Stimulated activated CD4-positive, alpha-beta T cell treated with anti-CD3 and anti-CD28 coated beads, Interleukin-15, amount 100 ng/mL, for 1 hour (primary cell): ENCODE data around the gene VPS39.
"Not testable (repeated sequence)": the region's sequence is repeated elsewhere in the genome, so short reads cannot be mapped to it uniquely, and the experiment has no call there.

Experiments used
- DNase-seq, 2 donors: peaks; one replicate each; pipeline ENCODE4 v3.0.0-alpha.2; 2020; ENCODE audit warnings: low read depth in 1 of 2, low spot score in 1 of 2

The VPS39 gene, protein sequence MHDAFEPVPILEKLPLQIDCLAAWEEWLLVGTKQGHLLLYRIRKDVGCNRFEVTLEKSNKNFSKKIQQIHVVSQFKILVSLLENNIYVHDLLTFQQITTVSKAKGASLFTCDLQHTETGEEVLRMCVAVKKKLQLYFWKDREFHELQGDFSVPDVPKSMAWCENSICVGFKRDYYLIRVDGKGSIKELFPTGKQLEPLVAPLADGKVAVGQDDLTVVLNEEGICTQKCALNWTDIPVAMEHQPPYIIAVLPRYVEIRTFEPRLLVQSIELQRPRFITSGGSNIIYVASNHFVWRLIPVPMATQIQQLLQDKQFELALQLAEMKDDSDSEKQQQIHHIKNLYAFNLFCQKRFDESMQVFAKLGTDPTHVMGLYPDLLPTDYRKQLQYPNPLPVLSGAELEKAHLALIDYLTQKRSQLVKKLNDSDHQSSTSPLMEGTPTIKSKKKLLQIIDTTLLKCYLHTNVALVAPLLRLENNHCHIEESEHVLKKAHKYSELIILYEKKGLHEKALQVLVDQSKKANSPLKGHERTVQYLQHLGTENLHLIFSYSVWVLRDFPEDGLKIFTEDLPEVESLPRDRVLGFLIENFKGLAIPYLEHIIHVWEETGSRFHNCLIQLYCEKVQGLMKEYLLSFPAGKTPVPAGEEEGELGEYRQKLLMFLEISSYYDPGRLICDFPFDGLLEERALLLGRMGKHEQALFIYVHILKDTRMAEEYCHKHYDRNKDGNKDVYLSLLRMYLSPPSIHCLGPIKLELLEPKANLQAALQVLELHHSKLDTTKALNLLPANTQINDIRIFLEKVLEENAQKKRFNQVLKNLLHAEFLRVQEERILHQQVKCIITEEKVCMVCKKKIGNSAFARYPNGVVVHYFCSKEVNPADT

DNA sequence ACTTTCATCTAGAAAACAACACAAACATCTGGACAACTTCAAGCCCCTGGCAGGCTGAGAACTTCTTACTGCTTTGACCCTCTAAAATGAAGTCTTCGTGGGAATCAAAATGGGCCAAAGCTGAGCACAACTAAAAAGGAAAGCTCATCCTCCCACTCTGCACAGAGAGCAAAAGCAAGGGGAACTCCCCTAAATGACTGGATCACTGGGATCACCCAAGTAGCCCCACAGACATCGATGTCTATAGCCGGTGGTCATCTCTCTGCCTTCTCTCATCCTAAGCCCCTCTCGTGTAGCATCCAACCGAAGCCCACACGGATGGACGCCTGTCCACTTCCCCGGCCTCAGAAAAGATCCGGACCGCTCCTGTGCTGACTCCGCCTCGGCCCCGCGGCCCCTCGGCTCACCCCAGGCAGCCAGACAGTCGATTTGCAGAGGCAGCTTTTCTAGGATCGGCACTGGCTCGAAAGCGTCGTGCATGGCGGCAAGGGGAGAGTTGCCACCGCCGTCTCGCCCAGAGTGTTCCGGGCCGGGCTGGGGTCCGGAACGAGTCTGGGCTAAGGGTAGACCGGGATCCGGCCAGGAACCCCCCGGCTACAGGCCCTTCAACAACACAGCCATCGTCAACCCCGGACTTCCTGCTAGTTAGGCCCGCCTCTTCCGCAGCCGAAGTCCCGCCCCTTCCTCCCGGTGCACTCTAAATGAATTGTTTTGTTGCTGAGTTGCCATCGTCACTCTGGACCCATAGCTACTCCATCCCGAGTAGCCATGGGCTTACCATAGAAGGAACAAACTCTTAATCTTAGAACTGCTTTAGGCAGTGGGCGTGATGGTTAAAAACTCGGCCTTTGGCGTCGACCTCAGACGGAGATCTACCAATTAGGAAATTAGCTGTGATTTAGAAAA lies at the start of gene VPS39:
VPS39 (minus strand) TSS at position 631 of the 906 bp plus-strand sequence; CDS start at position 480, 151 bp downstream.
- peak; percentile 64 to 71 for DNase-seq

DNA sequence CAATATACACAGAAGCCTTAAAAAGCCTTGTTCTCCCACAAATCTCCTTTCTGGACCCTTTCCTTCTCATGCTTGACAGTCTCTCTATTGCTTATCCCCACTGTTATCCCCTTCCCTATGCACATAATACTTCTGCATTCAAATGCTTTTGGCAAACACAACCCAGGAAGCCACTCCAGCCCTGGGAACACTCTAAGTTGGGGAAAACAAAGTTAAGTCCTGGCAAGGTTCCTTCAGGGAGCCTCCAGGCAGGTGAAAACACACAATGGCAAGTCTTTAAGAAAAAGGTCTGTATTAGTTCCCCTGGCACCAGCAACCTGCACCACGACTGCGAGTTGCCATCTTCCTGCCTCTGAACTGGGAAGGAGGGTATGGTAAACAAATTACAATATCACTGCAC lies 45.2 kb upstream of the VPS39 start:
- no peak for DNase-seq

DNA sequence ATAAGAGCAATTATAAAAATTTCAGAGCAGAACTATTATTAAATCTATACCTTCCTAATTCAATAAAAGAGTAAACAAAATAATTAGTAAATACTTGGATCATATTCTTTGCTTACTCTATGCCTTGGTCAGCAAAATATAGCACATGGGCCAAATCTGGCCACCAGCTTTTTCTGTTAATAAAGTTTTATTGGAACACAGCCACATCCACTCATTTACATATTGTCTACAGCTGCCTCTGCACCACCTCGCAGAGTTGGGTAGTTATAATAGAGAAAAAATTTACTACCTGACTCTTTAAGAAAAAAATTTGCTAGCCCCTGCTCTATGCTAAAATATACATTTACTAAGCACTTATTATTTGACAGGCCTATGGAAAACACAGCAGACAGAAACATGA lies 32.7 kb upstream of the VPS39 start:
- DNase-seq = no peak

DNA sequence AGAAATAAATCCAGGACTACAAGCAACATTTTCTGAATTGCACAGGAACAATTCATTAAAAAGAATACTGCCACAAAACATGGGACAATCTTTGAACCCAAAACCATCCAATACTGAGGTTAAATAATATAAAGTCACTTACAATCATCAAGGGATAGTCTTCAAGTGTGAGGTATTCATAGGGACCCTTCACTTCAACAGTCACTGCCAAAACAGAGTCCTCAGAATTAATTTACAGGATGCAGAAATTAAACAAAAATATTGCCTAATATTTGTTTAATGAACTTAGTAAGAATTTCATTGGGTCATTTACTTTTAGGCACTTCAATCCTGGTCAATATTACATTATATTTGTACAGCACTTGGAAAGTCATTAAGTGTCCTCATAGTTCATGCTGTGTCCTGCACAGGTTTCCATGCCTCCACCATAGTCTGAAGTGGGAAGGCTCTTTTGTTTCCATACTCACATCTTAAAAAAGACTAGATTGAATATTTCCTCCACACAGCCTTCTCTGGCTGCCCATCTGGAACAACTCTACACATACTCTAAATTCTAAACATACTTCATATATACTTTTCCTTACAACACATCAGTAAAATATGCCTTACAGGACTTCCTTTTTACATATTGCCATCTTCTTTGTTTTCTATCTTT lies 31.6 kb upstream of the VPS39 start:
- no peak for DNase-seq

DNA sequence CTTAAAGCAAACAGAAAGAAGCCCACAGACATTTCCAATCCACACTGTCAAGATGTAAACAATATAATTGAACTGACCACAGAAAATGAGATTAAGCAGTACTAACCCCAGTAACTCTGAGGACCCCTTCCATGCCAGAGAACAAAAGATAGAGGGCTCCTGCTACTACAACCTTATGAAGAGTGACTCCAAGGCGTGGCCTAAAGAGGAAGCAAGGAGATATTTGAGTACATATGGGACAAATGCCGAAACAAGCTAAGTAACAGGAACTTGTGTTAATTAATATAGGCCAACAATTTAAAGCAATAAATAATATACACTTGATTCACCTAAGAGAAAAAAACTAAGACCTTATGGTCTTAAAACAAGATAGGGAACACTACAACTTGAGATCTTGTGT lies 25.0 kb upstream of the VPS39 start:
- no peak for DNase-seq

DNA sequence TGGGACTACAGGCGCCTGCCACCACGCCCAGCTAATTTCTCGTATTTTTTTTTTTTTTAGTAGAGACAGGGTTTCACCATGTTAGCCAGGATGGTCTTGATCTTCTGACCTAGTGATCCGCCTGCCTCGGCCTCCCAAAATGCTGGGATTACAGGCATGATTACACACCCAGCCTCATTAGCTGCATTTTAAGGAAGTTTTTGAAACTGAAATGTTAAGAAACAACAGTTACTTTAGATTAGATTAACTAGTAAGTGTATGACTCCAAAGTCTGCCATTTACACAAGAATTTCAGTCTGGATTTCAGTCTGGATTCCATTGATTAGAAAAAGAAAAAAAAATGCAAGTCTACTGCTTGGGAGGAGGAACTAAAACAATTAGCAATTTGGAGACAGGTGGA lies 24.5 kb upstream of the VPS39 start:
- DNase-seq = no peak

DNA sequence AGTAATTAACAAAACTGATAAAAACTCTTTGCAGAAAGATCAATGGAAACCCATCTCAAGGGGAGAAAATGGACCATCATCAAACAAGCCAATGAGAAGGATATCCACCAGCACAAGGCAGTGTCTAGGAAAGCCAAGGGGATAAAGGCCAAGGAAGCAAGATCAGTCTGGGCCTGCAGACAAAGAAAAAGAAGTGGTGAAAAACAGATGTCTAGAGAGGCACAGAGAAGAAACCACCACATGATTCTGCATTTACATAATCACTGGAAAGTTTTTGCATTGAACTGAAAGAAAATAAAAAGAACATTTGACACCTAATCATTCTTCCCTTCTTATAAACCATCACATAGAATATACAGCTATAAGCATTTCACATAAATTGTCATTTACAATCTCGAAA lies 23.0 kb upstream of the VPS39 start:
- DNase-seq = no peak

DNA sequence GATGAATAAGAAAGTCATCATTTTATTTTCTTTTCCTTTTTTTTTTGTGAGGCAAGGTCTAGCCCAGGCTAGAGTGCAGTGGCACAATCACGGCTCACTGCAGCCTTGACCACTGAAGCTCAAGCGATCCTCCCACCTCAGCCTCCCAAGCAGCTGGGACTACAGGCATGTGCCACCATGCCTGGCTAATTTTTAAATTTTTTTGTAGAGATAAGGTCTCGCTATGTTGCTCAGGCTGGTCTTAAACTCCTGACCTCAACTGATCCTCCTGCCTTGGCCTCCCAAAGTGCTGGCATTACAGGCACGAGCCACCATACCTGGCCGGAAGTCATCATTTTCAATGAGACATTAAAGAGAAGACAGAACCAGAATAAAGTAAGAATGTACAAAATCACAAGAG lies 20.9 kb upstream of the VPS39 start:
- not testable (repeated sequence) for DNase-seq

DNA sequence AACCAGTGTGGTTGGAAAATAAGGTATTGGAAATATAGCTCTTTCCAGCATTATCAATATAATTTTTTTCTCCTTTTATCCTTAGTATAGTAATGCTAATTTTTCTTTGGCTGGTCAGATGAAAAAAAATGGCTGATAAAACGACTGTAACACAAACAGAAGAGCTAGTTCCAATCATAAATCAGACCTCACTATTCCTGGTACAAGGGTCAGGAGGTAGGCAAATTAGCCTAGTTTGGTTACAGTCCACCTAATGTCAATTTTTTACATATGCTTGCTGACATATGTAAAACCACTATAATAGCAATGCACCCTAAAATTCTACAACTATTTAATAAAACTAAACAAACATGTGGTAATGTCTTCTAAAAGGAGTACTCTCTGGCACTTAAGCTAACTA lies 19.9 kb upstream of the VPS39 start:
- DNase-seq = no peak

DNA sequence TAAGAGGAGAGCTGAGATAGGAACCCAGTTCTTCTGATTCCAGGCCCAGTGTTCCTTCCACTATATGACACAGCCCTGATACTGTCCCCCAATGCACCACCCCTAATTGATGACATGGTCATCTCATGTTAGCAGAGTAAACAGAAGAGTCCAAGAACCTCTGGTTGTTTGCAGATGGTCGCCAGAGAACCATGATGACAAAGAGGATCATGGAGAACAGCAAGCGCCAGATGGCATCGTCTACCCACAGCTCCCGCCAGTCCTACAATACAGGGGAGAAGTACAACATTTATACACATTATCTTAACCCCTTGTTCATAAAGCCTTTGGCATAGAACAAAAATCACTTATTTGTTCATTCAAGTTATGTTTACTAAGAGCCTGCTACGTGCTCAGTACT lies 18.5 kb upstream of the VPS39 start:
- DNase-seq = no peak

DNA sequence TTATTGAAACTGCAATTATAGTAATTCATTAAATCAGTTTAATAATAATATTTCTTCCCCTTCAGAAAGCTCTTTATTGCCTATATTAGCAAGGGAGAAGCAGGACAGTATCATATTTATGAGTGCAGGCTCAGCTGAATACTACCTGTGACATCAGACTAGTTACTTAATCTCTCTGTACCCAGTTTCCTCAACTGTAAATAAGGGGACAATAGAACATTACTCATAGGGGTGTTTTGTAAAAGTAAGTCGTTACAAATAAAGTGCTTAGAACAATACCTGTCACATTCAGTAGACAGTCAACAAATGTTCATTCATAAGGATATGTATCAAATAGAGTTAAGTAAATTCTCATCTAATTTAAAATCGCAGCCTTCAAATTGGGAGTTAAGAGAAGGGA lies 12.1 kb upstream of the VPS39 start:
- no peak for DNase-seq

DNA sequence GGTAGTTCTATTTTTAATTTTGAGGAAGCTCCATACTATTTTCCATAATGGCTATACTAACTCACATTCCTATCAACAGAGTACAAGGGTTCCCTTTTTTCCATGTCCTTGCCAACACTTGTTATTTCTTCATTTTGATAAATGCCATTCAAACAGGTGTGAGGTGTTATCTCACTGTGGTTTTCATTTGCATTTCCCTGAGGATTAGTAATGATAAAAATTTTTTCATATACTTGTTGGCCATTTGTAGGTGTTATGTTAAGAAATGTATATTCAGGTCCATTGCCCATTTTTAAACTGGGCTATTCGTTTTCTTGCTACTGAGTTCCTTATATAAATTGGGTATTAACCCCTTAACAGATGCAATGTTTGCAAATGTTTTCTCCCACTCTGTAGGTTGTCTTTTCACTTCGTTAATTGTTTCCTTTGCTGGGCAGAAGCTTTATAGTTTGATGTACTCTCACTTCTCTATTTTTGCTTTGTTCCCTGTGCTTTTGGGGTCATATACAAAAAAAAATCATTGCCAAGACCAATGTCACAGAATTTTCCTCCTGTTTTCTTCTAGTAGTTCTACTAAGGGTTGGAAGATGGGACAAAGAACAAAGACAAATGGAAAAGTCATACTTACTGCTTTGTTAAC lies 11.0 kb upstream of the VPS39 start:
- no peak for DNase-seq

DNA sequence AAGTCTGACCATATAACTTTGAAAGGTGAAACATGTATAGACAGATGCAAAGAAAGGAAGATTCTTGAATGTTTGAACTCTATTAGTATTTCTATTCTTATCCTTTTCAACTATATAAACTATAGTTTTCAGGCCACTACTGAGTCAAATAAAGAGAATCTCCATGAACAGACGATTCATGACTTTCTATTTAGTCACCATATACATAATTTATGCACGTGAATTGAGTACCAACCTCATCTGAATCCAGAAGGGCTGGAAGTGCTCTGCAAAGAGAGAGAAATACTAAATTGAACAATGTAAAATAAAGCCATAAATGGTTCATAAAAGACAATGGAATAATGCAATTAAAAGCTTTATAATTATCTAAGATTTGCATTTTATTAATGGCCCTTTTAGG lies 9.5 kb upstream of the VPS39 start:
- DNase-seq = no peak

DNA sequence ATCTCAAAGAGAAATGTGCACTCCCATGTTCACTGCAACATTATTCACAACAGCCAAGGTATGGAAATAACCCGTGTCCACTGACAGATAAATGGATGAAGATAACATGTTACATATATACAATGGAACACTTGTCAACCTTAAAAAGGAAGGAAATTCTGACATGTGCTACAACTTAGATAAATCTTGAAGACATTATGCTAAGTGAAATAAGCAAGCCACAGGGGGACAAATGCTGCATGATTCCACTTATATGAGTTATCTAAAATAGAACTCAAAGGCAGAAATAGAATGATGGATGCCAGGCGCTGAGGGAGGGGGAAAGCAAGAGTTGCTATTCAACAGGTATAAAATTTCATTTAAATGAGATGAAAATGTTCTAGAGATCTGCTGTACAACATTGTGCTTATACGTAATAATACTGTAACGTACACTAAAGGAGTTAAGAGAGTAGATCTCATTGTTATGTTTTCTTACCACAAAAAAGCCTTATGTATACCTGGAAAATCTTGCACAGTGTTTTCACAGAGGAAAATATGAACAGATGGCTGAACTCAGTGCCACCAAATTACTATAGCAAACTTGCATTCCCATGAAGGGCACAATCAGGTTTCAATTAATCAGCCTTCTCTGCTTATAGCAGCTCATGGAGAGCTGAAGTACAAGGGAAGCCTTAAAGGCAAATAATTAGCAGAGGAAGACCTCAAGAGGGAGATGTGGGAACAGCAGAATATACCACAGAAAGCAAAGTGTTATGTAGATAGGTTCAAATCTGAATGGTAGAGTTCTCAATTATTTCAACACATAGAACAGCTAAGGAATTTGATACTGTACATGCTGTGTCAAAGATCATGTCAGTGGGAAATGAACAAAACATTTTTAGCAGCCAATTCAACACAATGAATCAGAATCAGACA lies 8.1 kb upstream of the VPS39 start:
- DNase-seq = no peak

DNA sequence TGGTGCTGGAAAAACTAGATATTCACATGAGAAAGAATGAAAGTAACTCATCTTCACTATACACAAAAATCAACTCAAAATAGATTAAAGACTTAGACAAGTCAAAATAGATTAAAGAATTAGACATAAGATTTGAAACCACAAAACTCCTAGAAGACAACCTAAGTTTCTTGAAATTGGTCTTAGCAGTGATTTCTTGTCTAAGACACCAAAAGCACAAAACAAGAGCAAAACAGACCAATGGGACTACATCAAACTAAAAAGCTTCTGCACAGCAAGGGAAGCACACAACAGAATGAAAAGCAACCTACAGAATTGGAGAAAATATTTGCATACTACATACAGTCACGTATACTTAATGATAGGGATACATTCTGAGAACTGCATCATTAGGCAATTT lies 6.5 kb upstream of the VPS39 start:
- DNase-seq = no peak

DNA sequence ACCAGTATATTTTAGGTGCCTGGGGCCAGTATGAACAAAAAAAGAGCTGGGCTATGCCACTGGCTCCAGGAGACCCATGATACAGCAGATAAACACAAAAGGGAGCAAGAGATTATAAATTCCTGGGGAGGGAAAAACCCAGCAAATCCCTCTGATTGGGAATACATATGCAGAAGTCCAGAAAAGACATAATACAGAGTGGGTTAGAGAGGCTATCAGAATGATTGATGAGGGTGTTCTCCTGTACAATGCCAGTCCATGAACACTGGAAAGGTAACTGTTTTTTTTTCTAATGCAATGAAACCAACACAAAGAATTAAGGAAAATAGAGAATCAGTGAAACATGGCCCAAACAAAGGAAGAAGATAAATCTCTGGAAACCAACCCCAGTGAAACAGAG lies 5.4 kb upstream of the VPS39 start:
- no peak for DNase-seq

DNA sequence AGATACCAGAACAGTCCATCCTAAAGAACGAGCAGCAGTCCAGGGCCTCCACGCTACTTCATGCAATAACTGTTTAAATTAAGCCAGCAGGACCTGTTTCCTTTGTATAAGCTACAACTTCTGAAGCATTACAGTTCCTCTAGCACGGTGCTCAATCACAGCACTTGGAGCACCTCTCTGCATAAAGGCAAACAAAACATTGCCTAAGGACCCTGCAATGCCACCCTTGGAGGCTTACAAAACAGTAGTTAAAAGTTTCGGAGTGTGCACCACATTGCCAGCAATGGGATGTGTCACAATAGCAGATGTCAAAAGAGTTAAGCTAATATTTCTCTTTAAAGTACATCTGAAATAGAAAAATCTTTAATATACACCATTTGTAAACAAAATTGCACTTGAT lies 2.6 kb upstream of the VPS39 start:
- DNase-seq = no peak

DNA sequence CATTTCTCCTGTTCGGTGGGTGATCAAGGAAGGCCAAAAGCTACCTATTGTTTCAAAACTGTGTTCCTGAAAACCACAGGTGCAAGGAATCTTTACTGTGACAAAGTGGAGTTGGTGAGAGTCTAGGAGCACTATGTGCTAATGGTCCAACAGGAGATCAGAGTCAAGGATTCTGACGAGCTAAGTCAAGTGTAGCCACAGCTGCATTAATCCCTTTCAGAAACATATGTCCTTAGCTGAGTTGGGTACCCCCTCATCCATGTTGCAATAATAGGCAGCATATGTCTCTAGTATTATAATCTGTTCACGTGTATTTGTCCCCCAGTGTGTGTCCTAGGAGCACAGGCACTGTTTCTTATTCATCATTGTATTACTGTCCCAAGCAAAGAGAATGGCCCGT lies 1.7 kb downstream of the VPS39 start:
- DNase-seq = no peak

DNA sequence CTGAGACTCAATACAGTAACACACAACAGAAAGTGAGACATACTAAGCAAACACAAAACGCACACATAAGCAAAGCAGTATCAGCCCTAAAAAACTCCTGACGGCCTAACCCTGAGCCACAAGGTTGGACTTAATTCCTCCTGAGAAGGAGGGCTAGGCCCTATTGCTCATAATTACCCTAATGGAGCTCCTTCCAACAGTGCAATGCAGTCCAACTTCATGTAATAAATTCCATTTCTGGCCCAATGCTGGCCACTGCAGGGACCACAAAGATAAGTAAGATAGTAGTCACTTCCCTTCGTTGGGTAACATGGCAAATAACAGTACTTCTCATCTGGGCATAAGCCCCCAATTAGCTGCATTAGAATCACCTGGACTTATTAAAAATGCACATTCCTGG lies 4.2 kb downstream of the VPS39 start:
- DNase-seq = no peak
